ENCODE data around the gene ADAM33. TPM values are rescaled to one million over a fixed set of nuclear protein-coding genes. Genes with fewer than 3 reads are reported as not detected.

Gene ADAM33
- total RNA-seq, 1 donor from 2014 or later, result under 0.01 TPM

DNA sequence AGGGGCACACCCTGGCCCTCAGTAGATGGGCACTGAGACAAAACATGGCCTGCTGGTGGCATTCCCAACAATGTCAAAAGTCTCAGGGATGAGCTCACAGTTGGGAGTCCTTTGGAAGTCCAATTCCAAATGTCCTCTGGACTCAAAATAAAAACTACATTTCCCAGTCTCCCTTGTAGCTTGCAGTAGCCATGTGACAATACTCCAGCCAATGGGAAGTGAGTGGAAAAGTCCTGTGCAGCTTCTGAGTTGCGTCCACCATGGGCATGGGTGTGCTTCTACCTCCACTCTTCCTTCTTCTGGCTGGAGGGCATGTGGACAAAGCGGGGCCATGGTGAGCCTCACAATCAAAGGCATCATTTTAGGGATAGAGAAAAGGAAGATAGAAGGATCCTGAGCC lies 5.8 kb upstream of the ADAM33 start:
- DNase-seq (ENCODE audit: low read depth in 2 of 2), result peak; percentile 47 to 68

- no peak for DNase-seq (ENCODE audit: low read depth in 2 of 2)
Measured at GRCh38 chr20:3686867-3687321, 5.1 kb upstream of the ADAM33 start.

DNA sequence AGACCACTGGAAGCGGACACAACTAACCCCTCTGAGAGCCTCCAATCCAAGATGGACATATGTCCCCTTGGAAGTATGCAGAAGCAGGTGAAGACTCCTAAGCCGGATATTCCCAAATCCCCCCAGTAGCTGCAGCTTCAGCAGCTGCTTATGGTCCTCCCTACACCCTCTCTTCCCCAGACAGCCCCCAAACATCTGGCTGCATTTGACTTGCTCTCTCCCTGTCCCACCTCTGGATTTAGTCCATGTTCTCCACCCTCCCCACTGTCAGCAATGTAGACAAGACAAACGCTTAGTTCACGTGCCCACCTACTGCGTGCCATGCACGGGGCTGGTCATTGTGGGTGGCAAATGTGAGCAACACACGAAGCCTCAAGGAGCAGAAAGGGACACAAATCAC lies 4.6 kb upstream of the ADAM33 start:
- no peak for DNase-seq (ENCODE audit: low read depth in 2 of 2)

- DNase-seq (ENCODE audit: low read depth in 2 of 2), result no peak
Measured at GRCh38 chr20:3685341-3685740, 3.5 kb upstream of the ADAM33 start.

DNA sequence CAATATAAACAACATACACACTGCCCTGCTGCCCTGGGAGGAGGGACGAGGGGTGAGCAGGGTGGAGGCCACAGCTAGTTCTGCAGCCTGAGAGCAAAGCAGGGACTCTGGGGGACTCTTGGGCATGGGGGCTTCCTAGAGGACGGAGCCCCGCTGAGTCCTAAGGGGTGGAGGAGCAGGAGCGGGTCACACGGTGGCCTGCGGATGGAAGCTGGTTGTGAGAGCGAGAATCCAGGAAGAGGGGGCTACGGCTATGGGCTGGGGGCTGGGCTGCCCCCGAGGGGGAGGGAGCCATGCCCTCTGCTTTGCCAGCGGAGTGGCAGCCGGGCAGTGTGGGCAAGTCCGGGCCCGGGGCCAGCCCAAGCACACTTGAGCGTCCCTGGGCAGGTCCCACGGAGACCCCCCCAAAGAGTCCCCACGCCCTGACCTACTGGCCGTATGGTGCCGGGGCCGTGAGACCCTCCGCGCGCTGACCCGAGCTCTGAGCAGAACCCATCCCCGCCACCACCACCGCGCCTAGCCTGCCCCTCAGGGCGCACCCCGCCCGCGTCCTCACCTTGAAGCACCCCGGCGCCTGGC lies 369 bp downstream of the ADAM33 start:
- DNase-seq (ENCODE audit: low read depth in 2 of 2), result no peak

DNA sequence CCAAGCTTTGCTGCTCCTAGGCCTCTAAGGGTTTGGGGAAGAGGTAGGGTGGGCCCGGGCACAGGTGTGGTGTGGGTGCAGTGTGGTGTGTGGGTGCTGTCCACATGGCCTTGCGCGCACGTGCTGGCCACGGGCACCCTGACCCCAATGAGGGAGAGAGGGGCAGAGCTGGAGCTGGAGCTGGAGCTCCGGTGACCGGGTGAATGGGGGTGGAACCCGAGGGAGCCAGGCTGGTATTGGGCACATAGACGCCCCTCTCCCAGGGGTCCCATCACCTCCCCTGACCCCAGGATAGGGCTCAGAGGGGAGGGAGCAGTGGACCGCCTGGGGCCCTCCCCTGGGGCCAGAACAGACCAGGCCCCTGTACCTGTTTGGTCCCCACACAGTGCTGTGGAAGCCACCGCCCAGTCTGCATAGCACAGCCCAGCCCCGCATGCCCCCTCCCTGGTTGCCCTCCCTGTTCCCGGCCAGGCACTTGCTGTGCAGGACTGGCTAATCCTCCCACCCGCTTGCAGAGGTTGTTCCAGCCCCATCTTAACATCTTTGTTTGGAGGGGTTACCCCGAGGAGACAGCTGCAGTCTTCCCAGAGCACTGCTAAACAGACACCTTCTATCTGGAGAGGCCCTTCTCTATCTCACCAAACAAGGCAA lies 984 bp downstream of the ADAM33 start:
- no peak for DNase-seq (ENCODE audit: low read depth in 2 of 2)

DNA sequence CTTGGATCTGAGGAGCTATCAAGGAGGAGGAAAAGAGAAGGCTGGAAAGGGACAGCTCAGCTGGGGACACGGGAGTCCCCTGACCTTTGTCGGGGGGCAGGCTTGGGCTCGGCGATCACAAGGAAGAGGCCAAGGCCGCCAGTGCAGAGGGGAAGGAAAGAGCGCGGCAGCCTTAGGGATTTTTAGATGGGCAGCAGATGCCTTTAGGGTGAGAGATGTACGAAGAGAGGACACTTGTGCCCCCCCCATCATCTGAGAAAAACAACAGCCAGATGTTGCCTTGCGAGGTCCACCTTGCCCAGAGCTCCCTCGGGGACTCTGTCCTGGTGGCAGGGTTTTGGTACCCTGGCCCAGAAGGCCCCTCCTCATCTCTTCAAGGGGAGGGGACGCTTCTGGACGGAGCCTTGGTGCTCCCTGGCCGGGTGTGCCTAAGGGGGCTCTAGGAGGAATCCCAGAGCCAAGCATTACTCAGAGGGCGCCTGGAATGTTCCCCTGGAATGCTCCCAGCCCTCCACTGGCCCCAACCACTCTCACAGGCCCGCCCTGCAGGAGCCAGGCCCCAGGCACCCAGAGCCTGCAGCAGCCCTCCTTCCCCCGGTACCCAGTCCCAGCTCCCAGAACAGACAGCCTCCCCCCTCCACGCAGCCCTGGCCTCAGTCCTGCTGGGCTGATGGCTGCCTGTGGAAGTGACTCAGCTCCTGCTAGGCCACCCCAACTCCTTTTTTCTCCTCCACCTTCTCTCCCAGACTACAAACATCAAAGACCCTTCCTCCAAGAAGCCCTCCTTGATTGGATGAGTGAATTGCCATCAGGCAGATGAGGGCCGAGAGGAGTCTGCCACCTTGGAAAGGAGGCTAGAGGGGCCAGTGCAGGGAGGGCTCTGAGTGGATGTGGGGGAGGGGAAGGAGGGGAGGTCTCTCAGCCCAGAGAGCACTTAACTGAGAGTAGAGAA lies 1.8 kb downstream of the ADAM33 start:
- DNase-seq (ENCODE audit: low read depth in 2 of 2), result peak in 1 of 2 donors; percentile 15

DNA sequence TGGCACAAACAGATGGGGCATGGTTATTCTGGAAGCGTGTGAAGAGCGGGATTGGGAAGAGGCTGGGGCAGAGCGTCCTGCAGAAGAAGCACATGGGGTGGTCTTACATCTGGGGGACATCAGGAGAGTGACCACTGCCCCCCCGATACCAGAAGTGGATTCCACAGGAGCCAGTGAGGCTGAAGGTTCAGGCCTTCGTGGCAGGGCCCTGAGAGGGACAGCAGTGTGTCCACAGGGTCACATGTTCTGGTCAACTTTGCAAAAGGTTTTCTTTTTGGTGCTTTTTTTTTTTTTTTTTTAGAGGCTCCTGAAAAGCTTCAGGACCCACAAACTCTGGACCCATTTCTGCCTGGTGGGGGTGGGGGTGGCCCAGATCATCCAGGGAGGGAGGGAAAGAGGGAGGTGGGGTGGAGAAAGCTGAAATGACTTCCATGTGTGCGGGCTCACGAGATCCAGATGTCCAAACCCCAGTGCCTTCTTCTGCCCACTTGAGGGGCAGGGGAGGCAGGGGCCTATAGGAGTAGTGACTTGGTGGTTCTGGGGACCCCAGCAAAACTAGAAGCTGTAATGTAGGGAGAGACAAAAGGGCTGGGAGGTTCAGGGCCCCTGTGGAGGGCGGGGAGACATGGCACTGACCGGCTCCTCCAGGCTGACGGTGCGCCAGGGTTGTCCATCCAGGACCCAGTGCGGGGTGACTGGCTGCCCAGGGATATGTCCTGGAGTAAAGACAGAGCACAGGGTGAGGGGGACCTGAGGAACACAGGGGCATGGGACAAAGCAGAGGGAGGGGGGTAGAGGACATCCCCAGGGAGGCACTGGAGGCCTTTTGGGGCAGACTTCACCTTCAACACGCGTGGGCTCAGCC lies 2.7 kb downstream of the ADAM33 start:
- no peak for DNase-seq (ENCODE audit: low read depth in 2 of 2)

DNA sequence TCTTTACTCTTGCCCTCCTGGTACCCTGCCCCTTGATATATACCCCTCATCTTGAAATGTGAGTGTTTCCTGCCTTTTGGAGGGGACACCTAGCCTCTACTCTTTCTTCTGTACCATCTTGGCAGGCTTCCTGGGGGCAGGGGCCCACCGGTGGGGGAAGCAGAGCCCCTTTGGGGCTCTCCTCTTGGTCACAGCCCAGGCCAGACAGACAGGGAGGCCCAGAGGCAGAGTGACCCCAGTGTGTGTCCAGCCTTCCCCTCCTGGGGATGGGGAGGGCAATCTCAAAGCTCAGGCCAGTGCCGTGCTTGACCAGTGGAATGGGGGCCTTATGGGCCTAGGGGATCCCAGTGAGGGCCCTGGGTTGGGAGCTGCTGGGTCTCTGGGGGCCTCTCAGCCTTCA lies 3.6 kb downstream of the ADAM33 start:
- no peak for DNase-seq (ENCODE audit: low read depth in 2 of 2)

DNA sequence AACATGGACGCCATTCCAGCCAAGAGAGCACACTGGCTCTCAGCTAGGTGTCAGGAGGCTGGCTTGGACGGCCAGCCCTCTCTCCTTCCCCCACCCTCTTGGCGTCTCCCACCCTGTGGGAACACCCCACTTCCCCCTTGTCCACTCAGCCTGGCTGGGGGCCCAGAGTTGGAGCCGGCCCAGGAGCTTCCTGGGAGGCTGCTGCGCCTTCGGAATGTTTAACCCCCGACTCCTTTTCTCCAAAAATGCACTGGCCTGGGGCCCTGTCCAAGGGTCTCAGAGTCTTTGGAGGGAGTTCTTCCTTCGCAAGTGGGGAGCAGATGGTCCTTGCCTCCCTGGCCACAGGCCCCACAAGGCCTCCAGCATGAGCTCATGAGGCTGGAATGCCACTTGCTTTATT lies 4.1 kb downstream of the ADAM33 start:
- no peak for DNase-seq (ENCODE audit: low read depth in 2 of 2)

- no peak for DNase-seq (ENCODE audit: low read depth in 2 of 2)
Measured at GRCh38 chr20:3674995-3675900, 6.6 kb downstream of the ADAM33 start.

DNA sequence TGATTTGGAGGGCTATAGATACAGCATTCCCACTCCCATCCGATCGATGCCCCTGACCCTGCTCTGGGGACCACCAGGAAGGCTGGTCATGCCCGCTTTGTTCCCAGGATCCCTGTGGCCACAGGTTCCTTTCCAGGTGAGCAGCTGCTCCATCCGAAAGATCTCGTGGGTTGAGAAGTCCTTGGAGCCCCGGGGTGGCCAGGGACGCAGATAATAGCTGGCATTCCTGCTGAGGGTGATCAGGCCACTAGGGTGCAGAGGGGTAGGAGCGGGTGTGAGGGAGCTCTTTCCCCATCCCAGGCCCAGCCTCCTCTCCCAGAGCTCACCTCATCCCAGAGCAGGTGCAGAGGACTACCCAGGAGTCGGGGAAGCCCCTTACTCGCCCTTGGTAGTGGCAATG lies 7.4 kb downstream of the ADAM33 start:
- no peak for DNase-seq (ENCODE audit: low read depth in 2 of 2)

DNA sequence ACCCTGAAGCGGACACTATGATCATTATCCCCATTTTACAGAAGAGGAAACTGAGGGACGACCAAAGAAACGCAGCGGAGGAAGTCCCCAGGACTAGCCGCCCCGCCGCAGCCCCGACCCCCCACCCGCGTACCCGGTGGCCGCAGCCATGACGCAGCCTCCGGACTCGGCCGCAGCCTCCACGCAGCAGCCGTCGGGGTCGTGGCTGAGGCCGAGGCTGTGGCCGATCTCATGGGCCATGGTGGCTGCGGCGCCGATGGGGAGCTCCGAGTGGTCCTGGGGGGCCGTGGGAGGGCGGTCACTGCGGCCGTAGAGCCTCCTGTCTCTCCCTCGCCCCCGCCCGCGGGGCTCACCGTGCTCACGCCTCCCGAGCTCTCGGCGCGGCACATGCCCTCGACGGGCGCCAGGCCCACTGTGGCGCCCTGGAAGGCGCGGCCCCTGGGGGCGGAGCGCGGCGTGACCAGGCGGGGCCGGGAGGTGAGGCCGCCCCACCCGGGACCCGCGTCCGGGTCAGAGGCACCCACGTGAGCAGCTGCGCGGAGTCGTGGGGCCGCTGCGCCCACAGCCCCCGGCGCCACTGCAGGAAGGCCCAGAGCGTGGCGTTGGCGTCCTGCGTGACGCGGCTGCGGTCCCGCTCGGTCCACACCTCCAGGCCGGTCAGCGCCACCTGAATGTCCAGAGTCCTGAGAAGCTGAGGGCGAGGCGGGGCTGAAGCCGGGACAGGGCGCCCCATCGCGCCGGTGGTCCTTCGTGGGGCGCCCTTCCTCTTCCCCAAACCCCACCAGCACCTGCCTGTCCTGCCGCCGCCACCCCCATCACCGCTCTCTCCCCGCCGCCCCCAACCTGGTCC lies 8.4 kb downstream of the ADAM33 start:
- no peak for DNase-seq (ENCODE audit: low read depth in 2 of 2)

DNA sequence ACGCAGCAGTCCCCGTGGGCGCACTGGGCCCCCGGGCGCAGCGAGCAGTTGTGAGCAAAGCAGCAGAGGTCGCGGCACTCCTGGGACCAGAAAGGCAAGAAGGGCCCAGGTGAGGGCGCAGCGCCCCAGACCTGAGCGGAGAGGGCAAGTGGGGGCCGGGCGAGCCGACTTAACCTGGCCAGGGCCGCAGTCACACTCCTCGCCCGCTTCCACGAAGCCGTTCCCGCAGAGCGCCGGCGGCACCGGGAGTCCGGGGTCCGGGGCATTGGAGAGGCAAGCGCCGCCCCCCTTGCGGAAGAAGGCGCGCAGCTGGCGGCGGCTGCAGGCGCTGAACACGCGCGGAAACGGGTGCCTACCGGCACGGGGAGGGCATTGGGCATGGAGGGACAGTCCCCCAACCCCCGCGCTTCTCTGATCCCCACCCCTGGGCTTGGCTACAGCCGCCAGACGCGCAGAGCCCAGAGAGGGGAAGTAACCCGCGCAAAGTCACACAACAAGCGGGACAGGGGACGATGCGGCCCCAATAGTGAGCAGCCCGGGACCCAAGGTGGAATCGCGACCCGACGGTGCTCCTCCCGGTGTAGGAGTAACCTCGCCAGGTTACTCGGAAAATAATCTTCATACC lies 9.2 kb downstream of the ADAM33 start:
- no peak for DNase-seq (ENCODE audit: low read depth in 2 of 2)

GRCh38 chr20:3671986-3672546 lies 9.7 kb downstream of the ADAM33 start:
- DNase-seq (ENCODE audit: low read depth in 2 of 2), result no peak

DNA sequence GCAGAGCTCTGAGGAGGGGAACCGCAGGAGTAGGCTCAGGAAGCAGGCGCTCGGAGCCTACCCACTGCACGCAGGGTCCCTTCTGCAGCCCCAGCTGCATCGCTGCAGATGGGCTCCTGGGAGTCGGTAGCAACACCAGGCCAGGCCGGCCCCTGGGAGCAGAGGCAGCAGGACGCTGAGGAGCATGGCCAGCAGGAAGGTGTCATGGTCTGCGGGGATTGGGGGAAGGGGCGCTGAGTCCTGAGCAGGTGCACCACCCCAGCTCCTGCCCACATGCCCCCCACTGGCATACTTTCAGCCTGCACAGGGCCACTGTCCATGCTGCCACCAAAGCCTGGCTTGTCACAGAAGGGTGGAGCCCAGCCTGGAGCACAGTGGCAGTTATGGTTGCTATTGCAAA lies 10.9 kb downstream of the ADAM33 start:
- no peak for DNase-seq (ENCODE audit: low read depth in 2 of 2)

DNA sequence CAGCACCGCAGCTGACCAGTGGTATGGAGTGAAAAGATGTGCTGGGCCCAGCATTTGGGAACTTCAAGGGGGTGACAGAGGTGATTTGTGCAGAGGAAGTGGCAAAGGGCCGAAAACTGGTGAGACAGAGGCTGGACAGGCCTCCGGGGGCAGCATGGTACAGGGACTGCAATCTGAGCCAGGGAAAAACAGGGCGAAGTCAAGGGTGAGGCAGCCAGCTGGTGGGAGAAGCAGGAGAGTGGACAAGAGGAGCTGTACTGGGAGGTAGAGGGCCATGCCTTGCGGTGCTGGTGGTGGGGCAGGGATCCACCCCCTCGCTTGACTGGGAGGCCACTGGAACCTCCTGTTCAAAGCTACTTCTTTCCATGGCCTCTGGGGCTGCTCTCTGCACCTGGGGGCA lies 11.3 kb downstream of the ADAM33 start:
- no peak for DNase-seq (ENCODE audit: low read depth in 2 of 2)

- no peak for DNase-seq (ENCODE audit: low read depth in 2 of 2)
Measured at GRCh38 chr20:3669710-3670367, 12.0 kb downstream of the ADAM33 start.
